PC-3 (cell line): ENCODE measurements around the gene CRB2.

ENCODE experiments used
- EZH2 ChIP-seq: fragments of 300-600 bp; sonication (generic); IDR thresholded peaks from one replicate; pipeline ENCODE4 v1.6.1; 2017; ENCODE audit warnings: antibody characterized with exemption, mild to moderate bottlenecking, low read length; ENCODE audit not compliant: unreplicated experiment
- TF ChIP-seq, protein P1 (sequence below): fragments of 300-600 bp; sonication (generic); conservative IDR thresholded peaks from 2 replicates; pipeline ENCODE4 v1.5.1; 2017; ENCODE audit warnings: antibody characterized with exemption, low read depth, mild to moderate bottlenecking, low read length

DNA sequence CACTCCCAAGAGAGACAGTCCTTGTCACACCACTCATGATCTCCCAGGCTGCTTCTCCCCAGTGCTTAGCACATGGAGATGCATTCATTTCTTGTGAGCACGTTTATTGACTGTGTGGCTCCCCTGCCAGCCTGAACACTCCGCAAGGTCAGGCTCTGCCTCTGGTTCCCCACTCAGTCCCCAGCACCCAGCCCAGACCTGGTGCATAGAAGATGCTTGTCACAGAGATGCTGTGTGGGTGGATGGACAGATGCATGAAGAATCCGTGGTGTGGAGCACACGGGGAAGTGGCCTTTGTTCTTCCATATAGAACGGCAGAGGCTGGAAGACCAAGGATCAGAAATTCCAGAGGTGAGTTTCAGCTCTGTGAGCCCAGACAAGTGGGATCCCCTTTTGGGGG lies 13.8 kb upstream of the CRB2 start:
- TF ChIP-seq, protein P1, sequence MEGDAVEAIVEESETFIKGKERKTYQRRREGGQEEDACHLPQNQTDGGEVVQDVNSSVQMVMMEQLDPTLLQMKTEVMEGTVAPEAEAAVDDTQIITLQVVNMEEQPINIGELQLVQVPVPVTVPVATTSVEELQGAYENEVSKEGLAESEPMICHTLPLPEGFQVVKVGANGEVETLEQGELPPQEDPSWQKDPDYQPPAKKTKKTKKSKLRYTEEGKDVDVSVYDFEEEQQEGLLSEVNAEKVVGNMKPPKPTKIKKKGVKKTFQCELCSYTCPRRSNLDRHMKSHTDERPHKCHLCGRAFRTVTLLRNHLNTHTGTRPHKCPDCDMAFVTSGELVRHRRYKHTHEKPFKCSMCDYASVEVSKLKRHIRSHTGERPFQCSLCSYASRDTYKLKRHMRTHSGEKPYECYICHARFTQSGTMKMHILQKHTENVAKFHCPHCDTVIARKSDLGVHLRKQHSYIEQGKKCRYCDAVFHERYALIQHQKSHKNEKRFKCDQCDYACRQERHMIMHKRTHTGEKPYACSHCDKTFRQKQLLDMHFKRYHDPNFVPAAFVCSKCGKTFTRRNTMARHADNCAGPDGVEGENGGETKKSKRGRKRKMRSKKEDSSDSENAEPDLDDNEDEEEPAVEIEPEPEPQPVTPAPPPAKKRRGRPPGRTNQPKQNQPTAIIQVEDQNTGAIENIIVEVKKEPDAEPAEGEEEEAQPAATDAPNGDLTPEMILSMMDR = no peak
- TF ChIP-seq EZH2 = no peak
